GM23248 (cell line): Measurements from ENCODE around the gene RCOR1.

Experiments
- EZH2 ChIP-seq: fragments of 200-600 bp; sonication (generic); IDR thresholded peaks from 2 replicates; pipeline ENCODE4 v1.6.1; 2018; ENCODE audit warnings: antibody characterized with exemption, mild to moderate bottlenecking; ENCODE audit not compliant: insufficient read depth, poor library complexity, severe bottlenecking
- EZH2phosphoT487 ChIP-seq: fragments of 200-600 bp; sonication (generic); IDR thresholded peaks from 2 replicates; pipeline ENCODE4 v1.6.1; 2018; ENCODE audit warnings: antibody characterized with exemption, moderate library complexity, mild to moderate bottlenecking, low read depth; ENCODE audit not compliant: insufficient read depth

GRCh38 chr14:102665621-102666020, 73.2 kb downstream of the RCOR1 start:
- no peak for TF ChIP-seq EZH2
- TF ChIP-seq EZH2phosphoT487 = no peak
